GM23248 (cell line): ENCODE results near the gene SETBP1.

ENCODE experiments used
- EZH2 ChIP-seq: fragments of 200-600 bp; sonication (generic); IDR thresholded peaks from 2 replicates; pipeline ENCODE4 v1.6.1; 2018; ENCODE audit warnings: antibody characterized with exemption, mild to moderate bottlenecking; ENCODE audit not compliant: insufficient read depth, poor library complexity, severe bottlenecking
- EZH2phosphoT487 ChIP-seq: fragments of 200-600 bp; sonication (generic); IDR thresholded peaks from 2 replicates; pipeline ENCODE4 v1.6.1; 2018; ENCODE audit warnings: antibody characterized with exemption, moderate library complexity, mild to moderate bottlenecking, low read depth; ENCODE audit not compliant: insufficient read depth

DNA sequence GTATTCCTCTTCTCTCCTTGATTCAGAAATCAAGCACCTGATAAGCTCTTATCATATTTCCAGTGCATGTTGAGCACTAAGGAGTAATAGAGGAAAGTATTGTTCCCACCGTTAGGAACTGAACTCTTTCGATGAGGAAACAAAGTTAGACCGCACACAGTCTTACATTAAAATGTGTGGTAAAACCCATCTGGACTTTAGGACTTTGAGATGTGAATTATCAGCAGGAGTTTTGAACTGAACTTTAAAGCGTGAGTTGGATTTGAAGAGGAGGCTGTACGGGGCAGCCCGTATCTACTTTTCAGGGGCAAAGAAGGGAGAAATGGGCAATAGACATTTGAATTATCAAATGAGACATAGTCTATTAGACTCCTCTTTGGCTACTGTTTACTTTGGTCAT lies 134.4 kb downstream of the SETBP1 start:
- no peak for TF ChIP-seq EZH2
- TF ChIP-seq EZH2phosphoT487: no peak
